Stimulated activated CD8-positive, alpha-beta memory T cell treated with anti-CD3 and anti-CD28 coated beads, Interleukin-4, amount 100 ng/mL, for 48 hours (primary cell): ENCODE data around the gene PPM1L.

Experiments
- DNase-seq: peaks from one replicate; pipeline ENCODE4 v3.0.0-alpha.2; 2020

Gene PPM1L

DNA sequence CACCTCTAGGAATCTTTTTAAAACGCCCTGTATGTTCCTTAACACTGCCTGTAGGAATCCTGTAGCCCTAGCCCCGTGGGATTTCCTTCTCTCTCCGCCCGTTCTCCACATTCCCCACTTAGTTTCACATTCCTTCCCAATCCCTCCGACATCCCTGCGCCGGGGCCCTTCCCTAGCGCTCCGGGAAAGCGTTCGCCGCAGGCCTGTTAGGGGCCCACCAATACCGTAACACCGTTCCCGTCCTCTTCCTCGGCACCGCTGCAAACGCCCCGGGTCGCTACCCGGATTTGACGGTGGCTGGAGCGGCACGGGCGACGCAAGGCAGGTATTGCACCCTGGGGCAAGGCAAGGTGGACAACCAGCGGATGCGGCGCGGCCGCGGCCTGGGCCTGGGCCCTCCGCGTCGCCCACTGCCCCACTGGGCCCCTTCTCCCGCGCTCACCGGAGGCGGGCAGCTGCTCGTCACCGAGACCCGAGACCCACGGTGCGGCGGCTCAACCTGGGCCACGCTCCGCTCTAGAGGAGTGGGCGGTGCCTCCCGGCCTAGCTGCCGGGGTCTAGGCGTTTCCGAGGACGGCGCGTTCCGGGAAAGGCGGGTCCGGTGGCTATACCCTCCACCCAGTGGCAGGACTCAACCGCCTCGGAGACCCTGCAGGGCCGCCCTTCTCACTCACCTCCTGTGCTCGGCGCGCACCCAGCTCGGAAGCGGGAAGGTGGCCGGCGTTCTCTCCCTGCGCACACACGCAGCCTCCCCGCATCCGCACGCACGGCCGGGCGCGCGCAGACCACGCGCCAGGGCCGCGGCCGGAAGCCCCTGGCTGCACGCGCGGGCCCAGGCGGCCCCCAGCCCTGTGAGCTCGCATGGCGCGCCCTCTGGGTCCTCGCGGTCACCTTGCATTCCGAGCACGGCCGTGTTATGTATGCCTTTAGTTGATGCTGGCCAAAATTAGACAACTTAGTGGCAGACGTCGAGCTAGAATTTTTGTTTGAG is 348.8 kb downstream of the PPM1L start, which contains the start of gene B3GALNT1:
TSS of gene B3GALNT1 (minus strand) at position 789 of the 991 bp plus-strand sequence. CDS start 18,595 bp downstream, outside the sequence.
- DNase-seq: peak; percentile 46

DNA sequence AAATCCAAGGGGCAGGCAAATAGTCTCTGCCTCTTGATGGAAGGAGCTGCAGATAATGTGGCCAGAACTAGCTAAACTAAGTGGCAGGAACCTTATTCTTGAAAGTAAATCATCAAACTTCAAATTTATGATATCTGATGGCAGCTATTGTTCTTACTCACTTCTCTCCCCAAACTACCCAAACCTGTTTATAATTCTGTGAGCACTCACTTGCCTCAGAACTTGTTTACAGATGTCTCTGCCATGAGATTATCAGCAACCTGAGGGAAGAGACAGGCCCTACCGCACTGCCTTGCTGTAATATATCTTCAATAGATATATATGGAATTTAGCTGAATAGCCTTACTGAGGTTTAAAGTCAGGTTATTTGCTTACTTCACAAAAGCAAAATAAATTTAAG is 351.3 kb downstream of the PPM1L start:
- DNase-seq: no peak

DNA sequence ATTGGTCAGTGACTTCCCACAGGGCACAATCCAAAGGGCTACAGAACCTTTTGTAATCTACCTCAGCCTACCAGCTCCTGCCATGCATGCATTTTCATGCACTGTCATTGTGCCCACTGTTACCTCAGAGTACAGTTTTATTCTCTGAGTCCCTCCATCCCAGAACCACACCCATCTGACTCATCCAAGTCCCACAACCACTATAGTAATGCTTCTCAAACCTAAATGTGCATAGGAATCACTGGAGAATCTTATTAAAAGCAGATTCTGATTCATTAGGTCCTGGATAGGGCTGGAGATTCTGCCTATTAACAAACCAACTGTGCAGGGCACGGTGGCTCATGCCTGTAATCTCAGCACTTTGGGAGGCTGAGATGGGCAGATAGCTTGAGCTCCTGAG is 352.8 kb downstream of the PPM1L start:
- DNase-seq: no peak

DNA sequence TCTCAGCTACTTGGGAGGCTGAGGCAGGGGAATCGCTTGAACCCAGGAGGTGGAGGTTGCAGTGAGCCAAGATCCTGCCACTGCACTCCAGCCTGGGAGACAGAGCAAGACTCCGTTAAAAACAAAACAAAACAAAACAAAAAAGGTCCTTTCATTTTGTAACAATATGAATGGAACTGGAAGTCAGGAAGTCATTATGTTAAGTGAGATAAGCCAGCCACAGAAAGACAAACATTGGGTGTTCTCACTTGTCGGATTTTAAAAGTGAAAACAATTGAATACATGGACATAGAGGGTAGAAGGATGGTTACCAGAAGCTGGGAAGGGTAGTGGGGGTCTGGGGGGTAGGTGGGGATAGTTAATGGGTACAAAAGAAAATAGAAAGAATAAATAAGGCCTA is 361.6 kb downstream of the PPM1L start:
- DNase-seq: no peak

DNA sequence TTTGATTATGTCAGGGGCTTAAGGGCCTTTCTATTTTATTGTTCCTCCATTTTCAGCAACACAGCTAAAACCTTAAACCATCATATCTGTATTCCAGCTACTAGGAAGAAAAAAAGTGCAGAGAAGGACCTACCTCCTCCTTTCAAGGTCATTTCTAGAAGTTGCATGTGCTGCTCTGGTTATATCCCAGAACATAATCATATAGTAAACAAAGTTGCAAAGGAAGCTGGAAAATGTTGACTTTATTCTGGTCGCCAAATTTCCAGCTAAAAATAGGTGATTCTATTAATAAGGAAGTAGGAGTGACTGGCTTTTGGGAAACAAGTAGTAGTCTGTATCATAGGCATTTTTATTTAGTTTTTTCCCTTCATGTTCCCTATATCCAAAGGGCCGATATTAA is 370.5 kb downstream of the PPM1L start:
- no peak for DNase-seq
